HUES6 (cell line): ENCODE measurements around the gene CALD1.
A peak's percentile ranks its signal among the peaks of the same experiment; 100 is the strongest.

Experiments used
- H3K27ac ChIP-seq: 2 replicates; pipeline ENCODE4 v1.7.0; 2013; ENCODE audit warnings: low read depth, mild to moderate bottlenecking, low read length, inconsistent platforms
- H3K27me3 ChIP-seq: 2 replicates; pipeline ENCODE4 v1.6.1; 2013; ENCODE audit warnings: low read length; ENCODE audit not compliant: control insufficient read depth, insufficient read depth
- H3K36me3 ChIP-seq: 2 replicates; pipeline ENCODE4 v1.6.1; 2013; ENCODE audit warnings: low read length; ENCODE audit not compliant: control insufficient read depth, insufficient read depth
- H3K4me1 ChIP-seq: 2 replicates; pipeline ENCODE4 v1.6.1; 2013; ENCODE audit warnings: low read length; ENCODE audit not compliant: control insufficient read depth, insufficient read depth
- H3K4me3 ChIP-seq: 2 replicates; pipeline ENCODE4 v1.5.1; 2013; ENCODE audit warnings: low read depth, low read length
- H3K9ac ChIP-seq: one replicate; pipeline ENCODE4 v1.6.1; 2013; ENCODE audit warnings: mild to moderate bottlenecking, low read length
- H3K9me3 ChIP-seq: 2 replicates; pipeline ENCODE4 v1.6.1; 2013; ENCODE audit warnings: low read depth, low read length; ENCODE audit not compliant: control insufficient read depth, insufficient read depth

CALD1 gene

GRCh38 chr7:134941185-134941900 is 161.9 kb downstream of the CALD1 start:
- no peaks in the 10 kb centered on the region for H3K27me3 ChIP-seq
- no peak overlapping the region for H3K4me3 ChIP-seq
- no peaks in the 10 kb centered on the region for H3K9me3 ChIP-seq
- H3K4me1 ChIP-seq, result peaks cover 11% of the 10 kb centered on the region; the same call in 1 of the 2 replicates
- peak overlapping the region; percentile 17; the same call in 1 of the 2 replicates for H3K27ac ChIP-seq
- H3K36me3 ChIP-seq, result peaks cover 51% of the 10 kb centered on the region
- no peak overlapping the region for H3K9ac ChIP-seq

GRCh38 chr7:134941952-134942351 is 162.5 kb downstream of the CALD1 start:
- H3K9ac ChIP-seq, result no peak overlapping the region
- no peaks in the 10 kb centered on the region for H3K27me3 ChIP-seq
- H3K4me1 ChIP-seq, result peaks cover 11% of the 10 kb centered on the region; the same call in 1 of the 2 replicates
- peaks cover 49% of the 10 kb centered on the region for H3K36me3 ChIP-seq
- H3K27ac ChIP-seq, result no peak overlapping the region
- H3K9me3 ChIP-seq, result no peaks in the 10 kb centered on the region
- no peak overlapping the region for H3K4me3 ChIP-seq

- H3K9ac ChIP-seq, result no peak overlapping the region
- H3K4me3 ChIP-seq, result no peak overlapping the region
- H3K27me3 ChIP-seq, result no peaks in the 10 kb centered on the region
- H3K27ac ChIP-seq, result no peak overlapping the region
- peaks cover 57% of the 10 kb centered on the region for H3K36me3 ChIP-seq
- H3K9me3 ChIP-seq, result no peaks in the 10 kb centered on the region
- H3K4me1 ChIP-seq, result peaks cover 11% of the 10 kb centered on the region; the same call in 1 of the 2 replicates
These were observed 163.4 kb downstream of the CALD1 start for GRCh38 chr7:134942690-134943466.

- Histone ChIP-seq H3K36me3 (peaks cover 63% of the 10 kb centered on the region), H3K4me3 (no peak overlapping the region)
These were observed 164.5 kb downstream of the CALD1 start for GRCh38 chr7:134943785-134944400.

GRCh38 chr7:134945691-134946090 is 166.3 kb downstream of the CALD1 start:
- Histone ChIP-seq H3K36me3 (peaks cover 78% of the 10 kb centered on the region), H3K9ac (no peak overlapping the region), H3K9me3 (no peaks in the 10 kb centered on the region), H3K4me3 (no peak overlapping the region), H3K27ac (no peak overlapping the region), H3K4me1 (peaks cover 9% of the 10 kb centered on the region; the same call in 1 of the 2 replicates), H3K27me3 (no peaks in the 10 kb centered on the region)

More at GRCh38 chr7:134943785-134944400, 164.5 kb downstream of the CALD1 start:
- no peak overlapping the region for H3K9ac ChIP-seq
- H3K9me3 ChIP-seq, result no peaks in the 10 kb centered on the region
- H3K27ac ChIP-seq, result no peak overlapping the region
- peaks cover 11% of the 10 kb centered on the region; the same call in 1 of the 2 replicates for H3K4me1 ChIP-seq
- H3K27me3 ChIP-seq, result no peaks in the 10 kb centered on the region

GRCh38 chr7:134946260-134946659 is 166.8 kb downstream of the CALD1 start:
- Histone ChIP-seq H3K9ac (no peak overlapping the region), H3K4me1 (peaks cover 3% of the 10 kb centered on the region; the same call in 1 of the 2 replicates), H3K27me3 (no peaks in the 10 kb centered on the region), H3K4me3 (no peak overlapping the region), H3K9me3 (no peaks in the 10 kb centered on the region), H3K27ac (no peak overlapping the region), H3K36me3 (peaks cover 78% of the 10 kb centered on the region)

- Histone ChIP-seq H3K9me3 (no peaks in the 10 kb centered on the region), H3K9ac (no peak overlapping the region), H3K4me1 (no peaks in the 10 kb centered on the region), H3K27ac (no peak overlapping the region), H3K4me3 (no peak overlapping the region), H3K36me3 (peaks cover 80% of the 10 kb centered on the region), H3K27me3 (no peaks in the 10 kb centered on the region)
These were observed 167.9 kb downstream of the CALD1 start for GRCh38 chr7:134947329-134947728.

GRCh38 chr7:134947831-134948230 is 168.4 kb downstream of the CALD1 start:
- H3K36me3 ChIP-seq, result peaks cover 82% of the 10 kb centered on the region
- H3K27ac ChIP-seq, result no peak overlapping the region
- H3K9me3 ChIP-seq, result no peaks in the 10 kb centered on the region
- no peaks in the 10 kb centered on the region for H3K4me1 ChIP-seq
- no peak overlapping the region for H3K9ac ChIP-seq
- no peak overlapping the region for H3K4me3 ChIP-seq
- no peaks in the 10 kb centered on the region for H3K27me3 ChIP-seq

GRCh38 chr7:134948246-134948645 is 168.8 kb downstream of the CALD1 start:
- Histone ChIP-seq H3K9me3 (no peaks in the 10 kb centered on the region), H3K36me3 (peaks cover 84% of the 10 kb centered on the region), H3K9ac (no peak overlapping the region), H3K27me3 (no peaks in the 10 kb centered on the region), H3K4me3 (no peak overlapping the region), H3K4me1 (no peaks in the 10 kb centered on the region), H3K27ac (no peak overlapping the region)

GRCh38 chr7:134948736-134949135 is 169.3 kb downstream of the CALD1 start:
- no peaks in the 10 kb centered on the region for H3K4me1 ChIP-seq
- H3K27me3 ChIP-seq, result no peaks in the 10 kb centered on the region
- H3K9me3 ChIP-seq, result no peaks in the 10 kb centered on the region
- no peak overlapping the region for H3K27ac ChIP-seq
- peaks cover 86% of the 10 kb centered on the region for H3K36me3 ChIP-seq
- no peak overlapping the region for H3K4me3 ChIP-seq
- H3K9ac ChIP-seq, result no peak overlapping the region

GRCh38 chr7:134949171-134949570 is 169.7 kb downstream of the CALD1 start:
- H3K9me3 ChIP-seq, result no peaks in the 10 kb centered on the region
- H3K36me3 ChIP-seq, result peaks cover 83% of the 10 kb centered on the region
- H3K4me1 ChIP-seq, result no peaks in the 10 kb centered on the region
- H3K27ac ChIP-seq, result no peak overlapping the region
- H3K27me3 ChIP-seq, result no peaks in the 10 kb centered on the region
- no peak overlapping the region for H3K9ac ChIP-seq
- H3K4me3 ChIP-seq, result no peak overlapping the region
